Karpas-422 (cell line): ENCODE results near the gene CDV3. TPM values are rescaled to one million over a fixed set of nuclear protein-coding genes. Genes with fewer than 3 reads are reported as not detected.
A peak's percentile ranks its signal among the peaks of the same experiment; 100 is the strongest.
"Not testable (repeated sequence)": the region's sequence is repeated elsewhere in the genome, so short reads cannot be mapped to it uniquely, and the experiment has no call there.

Experiments used
- DNase-seq: peaks from one replicate; pipeline ENCODE4 v3.0.0-alpha.2; 2015
- H2AFZ ChIP-seq: fragments of 200-600 bp; sonication (generic); 2 replicates; pipeline ENCODE4 v1.6.1; 2014; ENCODE audit warnings: antibody characterized with exemption, low read length, mixed read lengths
- H3K27ac ChIP-seq: fragments of 200-600 bp; sonication (generic); 2 replicates; pipeline ENCODE4 v1.5.1; 2014; ENCODE audit warnings: mild to moderate bottlenecking, low read length, moderate library complexity
- H3K27me3 ChIP-seq: fragments of 200-600 bp; sonication (generic); 2 replicates; pipeline ENCODE4 v1.6.1; 2014; ENCODE audit warnings: low read length, mixed read lengths
- H3K36me3 ChIP-seq: fragments of 200-600 bp; sonication (generic); 2 replicates; pipeline ENCODE4 v1.6.1; 2014; ENCODE audit warnings: low read length, mixed read lengths; ENCODE audit not compliant: insufficient read depth
- H3K4me1 ChIP-seq: fragments of 200-600 bp; sonication (generic); 2 replicates; pipeline ENCODE4 v1.6.1; 2014; ENCODE audit warnings: mild to moderate bottlenecking, low read length, mixed read lengths
- H3K4me2 ChIP-seq: fragments of 200-600 bp; sonication (generic); 2 replicates; pipeline ENCODE4 v1.6.1; 2014; ENCODE audit warnings: low read length, low read depth, mild to moderate bottlenecking; ENCODE audit not compliant: poor library complexity, severe bottlenecking
- H3K4me3 ChIP-seq: fragments of 200-600 bp; sonication (generic); 2 replicates; pipeline ENCODE4 v1.5.1; 2014; ENCODE audit warnings: mild to moderate bottlenecking, antibody characterized with exemption, low read length, mixed read lengths
- H3K79me2 ChIP-seq: fragments of 200-600 bp; sonication (generic); 2 replicates; pipeline ENCODE4 v1.6.1; 2014; ENCODE audit warnings: mild to moderate bottlenecking, low read length, mixed read lengths
- H3K9ac ChIP-seq: fragments of 200-600 bp; sonication (generic); 2 replicates; pipeline ENCODE4 v1.6.0; 2014; ENCODE audit warnings: low read length
- H3K9me2 ChIP-seq: fragments of 200-600 bp; sonication (generic), shearing (Covaris generic); replicated peaks from 2 replicates; pipeline ENCODE4 v1.6.0; 2014; ENCODE audit warnings: mild to moderate bottlenecking, low read length, moderate library complexity; ENCODE audit not compliant: insufficient read depth
- H3K9me3 ChIP-seq: fragments of 300-700, 200-600 bp; sonication (generic); 2 replicates; pipeline ENCODE4 v1.6.1; 2014; ENCODE audit warnings: low read length, mixed read lengths
- H4K20me1 ChIP-seq: fragments of 200-600 bp; sonication (generic); 2 replicates; pipeline ENCODE4 v1.6.1; 2014; ENCODE audit warnings: mild to moderate bottlenecking, antibody characterized with exemption, low read length, low read depth; ENCODE audit not compliant: insufficient read depth
- total RNA-seq: library from RNA; depleted of rRNA; stranded (reverse); fragments of >200 nt; shearing (Covaris generic); gene quantifications from 2 replicates; pipeline ENCODE4 v1.2.3, GENCODE V29; 2014; ENCODE audit warnings: low replicate concordance

Gene CDV3
- total RNA-seq, 1 experiment from 2014 or later: 772 TPM

GRCh38 chr3:133551589-133551988 lies 21.9 kb upstream of the CDV3 start:
- not testable (repeated sequence) for H3K36me3 ChIP-seq, DNase-seq, H2AFZ ChIP-seq, H3K27me3 ChIP-seq, H3K9me3 ChIP-seq, H3K9ac ChIP-seq, H3K4me3 ChIP-seq, H3K27ac ChIP-seq, H3K4me2 ChIP-seq, H3K9me2 ChIP-seq, H3K79me2 ChIP-seq, H4K20me1 ChIP-seq
- peaks cover 38% of the 10 kb centered on the region for H3K4me1 ChIP-seq

- Histone ChIP-seq H3K4me3 (no peak overlapping the region), H3K36me3 (no peaks in the 10 kb centered on the region), H4K20me1 (no peaks in the 10 kb centered on the region), H3K27ac (no peak overlapping the region), H2AFZ (peak overlapping the region; percentile 48; the same call in 1 of the 2 replicates), H3K27me3 (no peaks in the 10 kb centered on the region), H3K9me3 (no peaks in the 10 kb centered on the region), H3K79me2 (no peaks in the 10 kb centered on the region), H3K4me1 (peaks cover 9% of the 10 kb centered on the region), H3K9ac (0 out of 2 replicates have a peak overlapping the region, but pooled peaks have one; percentile 7), H3K9me2 (no peaks in the 10 kb centered on the region), H3K4me2 (no peak overlapping the region)
- peak; percentile 46 for DNase-seq
Observed at GRCh38 chr3:133561679-133562078, 11.8 kb upstream of the CDV3 start.

- Histone ChIP-seq H3K4me1 (peaks cover 16% of the 10 kb centered on the region), H3K4me2 (no peak overlapping the region), H3K4me3 (no peak overlapping the region), H3K36me3 (no peaks in the 10 kb centered on the region), H3K27me3 (no peaks in the 10 kb centered on the region), H2AFZ (no peak overlapping the region), H3K9ac (no peak overlapping the region), H4K20me1 (no peaks in the 10 kb centered on the region), H3K9me2 (no peaks in the 10 kb centered on the region), H3K27ac (no peak overlapping the region), H3K79me2 (no peaks in the 10 kb centered on the region), H3K9me3 (no peaks in the 10 kb centered on the region)
- DNase-seq: no peak
Observed at GRCh38 chr3:133562376-133562775, 11.1 kb upstream of the CDV3 start.

- Histone ChIP-seq H3K27ac (no peak overlapping the region), H3K9me3 (no peaks in the 10 kb centered on the region), H3K9ac (no peak overlapping the region), H4K20me1 (no peaks in the 10 kb centered on the region), H3K27me3 (no peaks in the 10 kb centered on the region), H3K4me3 (no peak overlapping the region), H2AFZ (no peak overlapping the region), H3K4me1 (peaks cover 16% of the 10 kb centered on the region), H3K36me3 (no peaks in the 10 kb centered on the region), H3K4me2 (no peak overlapping the region), H3K79me2 (no peaks in the 10 kb centered on the region), H3K9me2 (no peaks in the 10 kb centered on the region)
- no peak for DNase-seq
Observed at GRCh38 chr3:133563186-133563591, 10.3 kb upstream of the CDV3 start.

- Histone ChIP-seq H3K9ac (no peak overlapping the region), H3K36me3 (no peaks in the 10 kb centered on the region), H3K4me2 (no peak overlapping the region), H3K27me3 (no peaks in the 10 kb centered on the region), H3K79me2 (no peaks in the 10 kb centered on the region), H2AFZ (no peak overlapping the region), H3K27ac (no peak overlapping the region), H4K20me1 (no peaks in the 10 kb centered on the region), H3K4me3 (no peak overlapping the region), H3K4me1 (peaks cover 16% of the 10 kb centered on the region), H3K9me3 (no peaks in the 10 kb centered on the region), H3K9me2 (no peaks in the 10 kb centered on the region)
- no peak for DNase-seq
Observed at GRCh38 chr3:133563816-133564215, 9.7 kb upstream of the CDV3 start.

- H3K79me2 ChIP-seq: no peaks in the 10 kb centered on the region
- no peak overlapping the region for H3K9ac ChIP-seq
- no peaks in the 10 kb centered on the region for H3K36me3 ChIP-seq
- H3K4me1 ChIP-seq: peaks cover 32% of the 10 kb centered on the region
- DNase-seq: no peak
- no peaks in the 10 kb centered on the region for H3K9me2 ChIP-seq
- H3K27ac ChIP-seq: no peak overlapping the region
- no peaks in the 10 kb centered on the region for H3K27me3 ChIP-seq
- H3K4me2 ChIP-seq: no peak overlapping the region
- no peak overlapping the region for H2AFZ ChIP-seq
- H3K9me3 ChIP-seq: no peaks in the 10 kb centered on the region
- no peak overlapping the region for H3K4me3 ChIP-seq
- no peaks in the 10 kb centered on the region for H4K20me1 ChIP-seq
Observed at GRCh38 chr3:133568294-133569014, 5.0 kb upstream of the CDV3 start.

GRCh38 chr3:133570139-133570936 lies 3.1 kb upstream of the CDV3 start:
- peaks cover 11% of the 10 kb centered on the region for H3K79me2 ChIP-seq
- H4K20me1 ChIP-seq: no peaks in the 10 kb centered on the region
- H3K36me3 ChIP-seq: peaks cover 11% of the 10 kb centered on the region
- no peak for DNase-seq
- H3K4me2 ChIP-seq: no peak overlapping the region
- H3K9me3 ChIP-seq: no peaks in the 10 kb centered on the region
- no peak overlapping the region for H3K27ac ChIP-seq
- H3K4me1 ChIP-seq: peaks cover 32% of the 10 kb centered on the region
- no peaks in the 10 kb centered on the region for H3K9me2 ChIP-seq
- H3K9ac ChIP-seq: no peak overlapping the region
- no peak overlapping the region for H2AFZ ChIP-seq
- H3K4me3 ChIP-seq: no peak overlapping the region
- H3K27me3 ChIP-seq: no peaks in the 10 kb centered on the region

- H3K36me3 ChIP-seq: peaks cover 17% of the 10 kb centered on the region
- no peaks in the 10 kb centered on the region for H3K9me3 ChIP-seq
- H3K27ac ChIP-seq: no peak overlapping the region
- H3K4me1 ChIP-seq: peaks cover 34% of the 10 kb centered on the region
- no peak overlapping the region for H3K9ac ChIP-seq
- no peaks in the 10 kb centered on the region for H3K9me2 ChIP-seq
- H3K79me2 ChIP-seq: peaks cover 17% of the 10 kb centered on the region
- no peak overlapping the region for H2AFZ ChIP-seq
- no peaks in the 10 kb centered on the region for H3K27me3 ChIP-seq
- no peaks in the 10 kb centered on the region; the same call in 1 of the 2 replicates for H4K20me1 ChIP-seq
- H3K4me2 ChIP-seq: no peak overlapping the region
- DNase-seq: no peak
- no peak overlapping the region for H3K4me3 ChIP-seq
Observed at GRCh38 chr3:133570937-133571320, 2.6 kb upstream of the CDV3 start.
